GM21786 (cell line): ENCODE measurements around the gene RNF7.
"Not testable (repeated sequence)": the region's sequence is repeated elsewhere in the genome, so short reads cannot be mapped to it uniquely, and the experiment has no call there.

Experiments used
- ATAC-seq: cut with Tn5 transposase; IDR thresholded peaks from one replicate; pipeline ENCODE4 v1.9.1; 2021; ENCODE audit not compliant: unreplicated experiment

RNF7 gene

DNA sequence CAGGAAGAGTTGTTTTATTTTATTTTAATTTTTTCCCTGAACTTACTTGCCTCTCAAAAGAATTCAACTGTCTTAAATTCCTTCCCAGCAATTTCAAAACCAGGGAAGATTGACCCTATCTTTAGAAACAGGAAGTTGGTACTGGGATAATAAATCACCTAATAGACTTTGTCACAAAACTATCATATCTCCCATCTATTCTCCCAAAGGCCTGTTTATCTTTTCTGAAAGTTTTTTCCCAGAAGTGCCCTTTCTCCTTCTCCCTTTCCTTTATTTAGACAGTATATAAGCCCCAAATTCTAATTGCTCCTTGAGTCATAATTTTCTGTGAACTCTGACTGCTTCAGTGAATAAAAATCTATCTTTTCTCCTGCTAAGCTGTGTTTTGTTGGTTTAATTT, 2.9 kb upstream of the RNF7 start:
- no peak for ATAC-seq

DNA sequence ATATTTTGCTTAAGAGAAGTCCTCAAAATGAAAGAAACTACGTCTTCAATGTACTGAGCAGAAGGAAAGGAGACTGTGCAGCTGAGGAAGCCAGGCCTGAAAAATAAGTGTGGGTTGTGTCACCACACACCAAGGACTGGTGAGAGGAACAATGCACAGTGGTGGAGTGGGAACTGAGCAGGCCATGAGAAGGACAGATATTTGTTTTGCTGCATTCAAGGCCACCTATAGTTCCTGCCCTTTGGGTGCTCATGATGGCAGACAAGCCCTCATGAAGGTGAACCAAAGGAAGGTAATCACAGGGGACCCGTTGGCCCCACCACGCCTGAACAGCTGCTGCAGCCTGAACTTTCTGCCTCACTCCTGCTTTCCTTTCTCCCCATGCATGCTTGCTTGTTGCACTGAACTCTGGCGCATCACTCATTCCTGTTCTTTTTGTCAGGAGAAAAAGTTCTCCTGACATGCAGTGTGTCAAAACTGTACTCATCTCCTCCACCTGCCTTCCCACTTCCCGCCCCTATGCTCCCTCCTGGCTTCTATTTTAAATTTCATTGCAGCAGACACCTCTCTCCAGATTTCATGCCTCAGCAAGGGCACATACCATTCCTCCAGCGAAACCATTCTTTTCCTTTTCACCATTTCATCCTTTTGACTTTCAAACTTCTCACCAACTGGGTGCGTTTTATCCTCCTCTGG, 2.2 kb upstream of the RNF7 start:
- no peak for ATAC-seq

GRCh38 chr3:141737093-141737492, 1.0 kb upstream of the RNF7 start:
- no peak for ATAC-seq

- ATAC-seq = no peak
Measured at GRCh38 chr3:141737678-141738021, 448 bp upstream of the RNF7 start.

GRCh38 chr3:141738891-141739363, 829 bp downstream of the RNF7 start:
- ATAC-seq = no peak

DNA sequence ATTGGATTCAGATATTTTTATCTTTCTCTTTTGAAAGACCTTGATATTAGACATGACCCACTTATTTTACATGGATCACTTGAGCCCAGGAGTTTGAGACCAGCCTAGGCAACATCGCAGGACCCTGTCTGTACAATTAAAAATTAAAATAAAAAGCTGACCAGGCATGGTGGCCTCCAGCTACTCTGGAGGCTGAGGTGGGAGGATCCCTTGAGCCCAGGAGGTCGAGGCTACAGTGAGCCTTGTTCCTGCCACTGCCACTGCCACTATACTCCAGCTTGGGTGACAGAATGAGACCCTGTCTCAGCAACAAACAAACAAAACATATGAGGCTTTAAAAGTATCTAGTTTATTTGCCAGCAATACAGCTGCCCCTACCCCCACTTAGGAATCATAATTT, 1.6 kb downstream of the RNF7 start:
- ATAC-seq = no peak

GRCh38 chr3:141740349-141740748, 2.3 kb downstream of the RNF7 start:
- no peak for ATAC-seq

DNA sequence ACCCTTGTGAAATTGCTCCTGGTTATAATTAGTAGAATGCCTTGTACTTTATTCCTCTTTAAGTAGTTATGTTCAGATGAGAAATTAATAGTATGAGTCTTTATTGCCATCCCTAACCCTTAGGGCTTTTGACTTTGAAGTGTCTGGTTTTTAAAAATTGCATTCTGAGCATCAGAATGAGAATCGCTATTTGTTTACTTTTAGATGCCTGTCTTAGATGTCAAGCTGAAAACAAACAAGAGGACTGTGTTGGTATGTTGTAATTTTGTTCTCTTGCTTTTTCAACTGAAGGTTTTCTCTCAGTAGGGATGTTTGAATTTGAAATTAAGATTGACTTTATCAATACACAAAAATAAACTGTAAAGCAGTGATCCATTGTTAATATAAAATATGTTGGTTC, 5.2 kb downstream of the RNF7 start:
- ATAC-seq = no peak

DNA sequence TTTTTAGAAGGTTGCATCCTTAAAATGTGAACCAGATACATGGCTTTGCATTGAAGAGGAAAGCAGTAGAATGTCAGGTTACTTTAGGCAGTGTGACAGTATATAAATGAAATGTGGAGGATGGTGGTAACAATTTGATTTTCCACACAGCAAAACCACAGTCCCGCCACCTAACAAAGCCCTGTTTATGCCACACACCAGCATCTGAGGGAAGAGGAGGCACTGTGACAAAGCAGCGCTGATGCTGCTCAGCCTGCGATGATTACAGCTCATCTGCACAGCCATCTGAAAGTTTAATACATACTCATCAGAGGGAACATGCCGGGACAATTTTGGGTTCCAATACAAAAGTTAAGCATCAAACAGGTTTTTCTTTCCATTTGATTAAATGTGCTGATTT, 8.9 kb downstream of the RNF7 start:
- ATAC-seq = no peak

- no peak for ATAC-seq
Measured at GRCh38 chr3:141753399-141753798, 15.3 kb downstream of the RNF7 start.

DNA sequence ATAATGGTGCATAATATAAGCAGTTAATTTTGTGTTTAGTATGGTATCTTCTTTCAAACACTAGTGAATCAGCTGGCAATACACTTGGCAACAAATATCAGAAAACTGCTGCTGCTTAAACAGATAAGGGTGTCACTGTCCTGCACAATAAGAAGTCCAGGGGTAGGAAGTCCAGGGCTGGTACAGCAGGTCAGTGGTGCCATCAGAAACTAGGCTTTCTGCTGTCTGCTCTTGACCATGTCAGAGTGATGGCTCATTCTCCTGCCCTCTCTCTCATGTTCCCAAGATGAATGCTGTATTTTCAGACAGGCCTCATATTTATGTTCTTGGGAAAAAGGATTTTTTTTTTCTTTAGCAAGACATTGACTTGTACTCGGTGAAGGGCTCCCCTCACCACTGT, 15.9 kb downstream of the RNF7 start:
- ATAC-seq = no peak

GRCh38 chr3:141762552-141762951, 24.5 kb downstream of the RNF7 start:
- not testable (repeated sequence) for ATAC-seq

DNA sequence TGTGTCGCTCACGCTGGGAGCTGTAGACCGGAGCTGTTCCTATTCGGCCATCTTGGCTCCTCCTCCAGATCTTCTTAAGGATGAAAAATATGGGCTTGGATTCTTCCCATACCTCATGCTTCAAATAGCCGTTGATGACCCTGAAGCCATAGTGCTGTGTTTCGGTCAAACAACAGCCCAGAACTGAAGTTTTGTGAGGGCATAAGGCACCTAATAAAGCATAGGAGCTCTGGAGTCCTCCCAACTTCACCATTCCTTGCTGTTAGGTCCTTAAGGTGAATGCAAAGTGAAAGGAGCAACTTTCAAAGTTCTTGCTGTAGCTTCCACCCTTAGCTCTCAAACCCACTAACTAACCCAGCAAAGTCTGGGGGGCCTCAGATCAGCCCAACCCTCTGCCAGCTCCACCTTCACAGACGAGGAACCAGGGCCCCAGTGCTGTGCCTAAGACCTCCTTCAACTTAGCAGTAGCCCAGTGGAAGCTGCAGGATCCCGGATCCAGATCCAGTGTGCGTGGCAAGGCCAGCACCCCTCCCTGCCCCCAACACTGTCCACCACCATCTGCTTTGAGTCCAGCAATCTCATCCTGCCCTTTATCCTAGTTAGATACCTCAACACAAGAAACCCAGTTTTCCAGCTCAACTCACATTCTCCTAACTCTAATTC, 25.1 kb downstream of the RNF7 start, which contains the start of gene GRK7:
Gene GRK7, plus strand, starts transcription at position 321 of the 663 bp plus-strand sequence. CDS start 14,877 bp downstream, outside the sequence.
- no peak for ATAC-seq

DNA sequence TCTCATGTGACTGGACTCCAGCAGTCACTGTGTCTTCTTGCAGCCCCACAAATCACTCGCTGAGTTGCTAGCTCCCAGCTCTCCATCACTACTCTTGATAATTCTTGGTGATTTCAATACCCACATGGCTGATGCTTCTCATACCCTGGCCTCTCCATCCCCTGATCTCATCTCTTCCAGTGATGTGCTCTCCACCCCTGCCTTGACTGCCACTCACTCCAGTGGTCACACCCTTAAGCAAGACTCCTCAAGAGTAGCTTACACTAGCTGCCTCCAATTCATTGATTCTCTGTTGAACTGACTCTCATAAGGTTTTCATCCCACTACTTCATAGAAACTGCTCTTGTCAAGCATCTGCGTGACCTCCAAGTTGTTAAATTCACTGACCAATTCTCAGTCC, 25.9 kb downstream of the RNF7 start:
- no peak for ATAC-seq

- ATAC-seq = no peak
Measured at GRCh38 chr3:141764465-141764864, 26.4 kb downstream of the RNF7 start.

- ATAC-seq = no peak
Measured at GRCh38 chr3:141764986-141765385, 26.9 kb downstream of the RNF7 start.

DNA sequence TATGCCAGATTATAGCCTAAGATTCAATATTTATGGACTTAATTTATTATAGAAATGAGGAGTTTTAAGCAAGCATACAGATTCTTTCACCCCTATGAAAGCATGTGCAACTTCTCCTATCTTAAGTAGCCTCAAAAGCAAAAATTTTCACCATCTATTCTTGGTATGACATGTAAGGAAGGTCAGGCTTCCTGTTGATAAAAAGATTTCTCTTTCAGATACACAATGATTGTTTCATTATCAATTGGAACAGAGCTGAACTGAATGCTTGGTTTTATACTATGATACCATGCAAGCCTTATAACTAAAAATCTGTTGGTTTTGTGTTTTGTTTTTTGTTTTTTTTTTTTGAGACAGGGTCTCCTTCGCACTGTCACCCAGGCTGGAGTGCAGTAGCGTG, 29.0 kb downstream of the RNF7 start:
- ATAC-seq = no peak

GRCh38 chr3:141769221-141769894, 31.3 kb downstream of the RNF7 start:
- no peak for ATAC-seq

- ATAC-seq = no peak
Measured at GRCh38 chr3:141773676-141774075, 35.6 kb downstream of the RNF7 start.

GRCh38 chr3:141776376-141776775, 38.3 kb downstream of the RNF7 start:
- no peak for ATAC-seq

DNA sequence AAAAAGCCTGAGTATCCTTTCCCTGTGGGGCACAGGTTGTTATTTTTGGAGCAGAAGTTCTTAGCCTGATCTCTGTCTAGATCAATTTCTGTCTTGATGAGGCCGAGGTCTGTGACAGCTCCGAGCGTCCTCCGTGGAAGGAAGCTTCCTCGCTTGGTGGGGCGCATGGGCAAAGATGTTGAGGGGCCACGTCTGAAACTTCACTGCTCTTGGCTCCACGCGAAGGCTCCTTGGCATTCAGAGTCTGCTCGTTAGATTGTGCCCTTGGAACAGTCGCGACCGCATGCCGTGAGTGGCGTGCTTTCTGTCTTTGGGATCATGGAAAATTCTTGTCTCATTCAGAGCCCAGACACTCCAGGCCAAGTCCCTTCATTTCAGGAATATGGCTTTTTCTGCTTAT, 38.8 kb downstream of the RNF7 start:
- no peak for ATAC-seq
